Fibroblast of mammary gland (primary cell): ENCODE data around the gene ZNF805.
"Not testable (repeated sequence)": the region's sequence is repeated elsewhere in the genome, so short reads cannot be mapped to it uniquely, and the experiment has no call there.

Experiments
- DNase-seq: peaks from one replicate; pipeline ENCODE4 v3.0.0-alpha.2; 2010; ENCODE audit warnings: low read depth
- H3K4me3 ChIP-seq: 2 replicates; pipeline ENCODE4 v1.5.1; 2011; ENCODE audit warnings: low read depth, mild to moderate bottlenecking, low read length, moderate library complexity; ENCODE audit not compliant: control insufficient read depth
- TF ChIP-seq, protein P1 (sequence below): conservative IDR thresholded peaks from 2 replicates; pipeline ENCODE4 v1.5.1; 2011; ENCODE audit warnings: low read depth, low read length, inconsistent platforms; ENCODE audit not compliant: control insufficient read depth, insufficient read depth

ZNF805 gene

DNA sequence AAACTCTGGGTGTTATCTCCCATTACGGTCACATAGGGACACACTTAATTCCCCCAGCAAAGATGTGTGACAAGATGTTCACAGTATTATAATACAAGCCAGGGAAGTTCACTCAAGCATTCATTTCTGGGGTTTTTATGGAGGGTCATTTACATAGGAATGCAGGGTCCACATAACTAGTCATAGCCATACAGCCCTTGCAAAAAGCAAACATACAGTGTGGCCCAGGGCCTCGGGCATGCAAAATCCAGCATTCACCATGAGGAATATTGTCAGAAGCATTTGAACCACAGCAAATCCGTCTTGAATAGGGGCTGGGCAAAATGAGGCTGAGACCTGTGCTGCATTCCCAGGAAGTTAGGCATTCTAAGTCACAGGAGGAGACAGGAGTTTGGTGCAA is 26.9 kb downstream of the ZNF805 start:
- TF ChIP-seq, protein P1, sequence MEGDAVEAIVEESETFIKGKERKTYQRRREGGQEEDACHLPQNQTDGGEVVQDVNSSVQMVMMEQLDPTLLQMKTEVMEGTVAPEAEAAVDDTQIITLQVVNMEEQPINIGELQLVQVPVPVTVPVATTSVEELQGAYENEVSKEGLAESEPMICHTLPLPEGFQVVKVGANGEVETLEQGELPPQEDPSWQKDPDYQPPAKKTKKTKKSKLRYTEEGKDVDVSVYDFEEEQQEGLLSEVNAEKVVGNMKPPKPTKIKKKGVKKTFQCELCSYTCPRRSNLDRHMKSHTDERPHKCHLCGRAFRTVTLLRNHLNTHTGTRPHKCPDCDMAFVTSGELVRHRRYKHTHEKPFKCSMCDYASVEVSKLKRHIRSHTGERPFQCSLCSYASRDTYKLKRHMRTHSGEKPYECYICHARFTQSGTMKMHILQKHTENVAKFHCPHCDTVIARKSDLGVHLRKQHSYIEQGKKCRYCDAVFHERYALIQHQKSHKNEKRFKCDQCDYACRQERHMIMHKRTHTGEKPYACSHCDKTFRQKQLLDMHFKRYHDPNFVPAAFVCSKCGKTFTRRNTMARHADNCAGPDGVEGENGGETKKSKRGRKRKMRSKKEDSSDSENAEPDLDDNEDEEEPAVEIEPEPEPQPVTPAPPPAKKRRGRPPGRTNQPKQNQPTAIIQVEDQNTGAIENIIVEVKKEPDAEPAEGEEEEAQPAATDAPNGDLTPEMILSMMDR: no peak
- no peak overlapping the region for H3K4me3 ChIP-seq
- no peak for DNase-seq

- no peak overlapping the region for H3K4me3 ChIP-seq
- peak; percentile 89 for DNase-seq
- TF ChIP-seq, protein P1: no peak
These were observed 29.3 kb downstream of the ZNF805 start for GRCh38 chr19:57269515-57270250.

DNA sequence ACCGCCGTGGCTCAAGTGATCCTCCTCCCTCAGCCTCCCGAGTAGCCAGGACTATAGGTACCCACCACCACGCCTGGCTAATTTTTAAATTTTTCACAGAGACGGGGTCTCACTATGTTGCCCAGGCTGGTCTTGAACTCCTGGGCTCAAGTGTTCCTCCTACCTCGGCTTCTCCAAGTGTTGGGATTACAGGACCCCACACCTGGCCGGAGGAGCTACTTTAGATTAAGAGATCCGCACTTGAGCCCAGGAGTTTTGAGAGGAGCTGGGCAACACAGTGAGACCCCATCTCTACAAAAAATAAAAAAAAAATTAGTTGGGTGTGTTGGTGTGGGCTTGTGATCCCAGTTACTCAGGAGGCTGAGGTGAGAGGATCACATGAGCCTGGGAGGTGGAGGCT is 30.8 kb downstream of the ZNF805 start:
- H3K4me3 ChIP-seq: no peak overlapping the region
- no peak for DNase-seq
- TF ChIP-seq, protein P1: no peak

DNA sequence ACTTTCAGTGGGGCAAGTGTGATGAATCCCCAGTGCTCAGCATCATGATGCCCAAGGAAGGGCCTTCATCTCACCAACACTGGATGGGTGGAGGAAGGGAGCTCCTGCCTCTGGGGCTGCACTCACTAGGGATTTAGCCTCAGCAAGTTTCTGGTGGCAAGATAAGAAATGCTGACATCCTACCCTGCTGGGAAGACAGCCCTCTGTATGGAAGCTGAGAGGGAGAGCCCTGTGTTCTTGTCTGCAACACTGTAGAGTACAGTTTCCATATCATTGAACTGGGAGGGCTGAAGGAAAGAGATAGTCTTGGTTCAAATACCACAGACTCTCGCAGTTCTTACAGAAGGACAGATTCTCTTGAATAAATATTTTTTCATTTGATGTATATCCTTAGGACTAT is 32.6 kb downstream of the ZNF805 start:
- TF ChIP-seq, protein P1: no peak
- H3K4me3 ChIP-seq: no peak overlapping the region
- DNase-seq: no peak

- H3K4me3 ChIP-seq: no peak overlapping the region
- TF ChIP-seq, protein P1: no peak
- DNase-seq: no peak
These were observed 36.0 kb downstream of the ZNF805 start for GRCh38 chr19:57276430-57276829.

DNA sequence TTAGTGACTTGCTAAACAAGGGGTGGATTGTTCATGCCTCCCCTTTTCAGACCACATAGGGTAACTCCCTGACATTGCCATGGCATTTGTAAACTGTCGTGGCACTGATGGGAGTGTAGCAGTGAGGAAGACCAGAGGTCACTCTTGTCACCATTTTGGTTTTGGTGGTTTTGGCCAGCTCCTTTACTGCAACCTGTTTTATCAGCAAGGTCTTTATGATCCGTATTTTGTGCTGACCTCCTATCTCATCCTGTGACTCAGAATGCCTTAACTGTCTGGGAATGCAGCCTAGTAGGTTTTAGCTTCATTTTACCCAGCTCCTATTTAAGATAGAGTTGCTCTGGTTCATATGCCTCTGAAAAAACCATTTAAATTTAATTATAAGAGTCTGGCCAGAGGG is 38.0 kb downstream of the ZNF805 start:
- not testable (repeated sequence) for H3K4me3 ChIP-seq
- DNase-seq: peak; percentile 33

DNA sequence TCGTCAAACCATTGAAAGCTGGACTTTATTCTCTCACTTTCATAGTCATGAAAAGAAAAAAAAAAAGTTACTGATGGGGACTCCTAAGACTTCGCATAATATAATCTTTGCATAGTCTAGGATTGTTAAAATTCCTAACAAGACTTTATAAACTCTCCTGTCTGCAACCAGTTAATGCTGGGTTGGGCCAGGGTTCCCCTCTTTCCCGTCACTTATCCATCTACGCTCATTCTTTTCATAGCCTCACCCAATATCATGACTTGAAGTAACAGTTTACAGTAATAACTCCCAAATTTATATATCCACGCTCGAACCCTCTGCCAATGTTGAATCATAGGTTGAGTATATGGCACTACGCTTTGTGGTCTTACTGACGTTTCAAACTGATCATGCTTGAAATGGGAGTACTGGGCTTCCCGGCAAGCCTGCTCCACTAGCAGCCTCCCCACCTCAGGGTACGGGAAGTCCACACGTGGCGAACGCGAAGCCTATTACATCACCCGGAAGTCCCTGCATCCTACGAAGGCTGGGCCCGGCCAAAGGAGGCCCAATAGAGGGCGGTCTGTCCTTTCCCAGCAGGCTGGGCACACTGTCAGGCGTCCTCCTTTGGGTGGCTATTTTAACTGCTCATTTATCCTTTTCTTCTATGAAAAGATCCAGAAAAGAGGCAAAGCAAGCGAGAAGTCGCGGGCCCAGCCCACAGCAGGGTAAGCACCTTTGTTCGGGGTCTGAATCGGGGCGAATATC is 39.2 kb downstream of the ZNF805 start:
- TF ChIP-seq, protein P1: peak; percentile 26
- DNase-seq: peak; percentile 93
- H3K4me3 ChIP-seq: peak overlapping the region; percentile 64
